ENCODE data around the gene CADPS2.

The CADPS2 gene

GRCh38 chr7:122442929-122443328 is 443.3 kb downstream of the CADPS2 start:
- Histone ChIP-seq H3K4me1 (ENCODE audit: control insufficient read depth, insufficient read depth, low read length) (no peaks in the 10 kb centered on the region), H3K9ac (ENCODE audit: low read length) (no peak overlapping the region), H3K4me3 (ENCODE audit: low read length) (no peak overlapping the region), H3K36me3 (ENCODE audit: control insufficient read depth, insufficient read depth, low read length) (no peaks in the 10 kb centered on the region), H3K9me3 (ENCODE audit: control insufficient read depth, low read length) (no peaks in the 10 kb centered on the region), H3K27me3 (ENCODE audit: control insufficient read depth, insufficient read depth, low read length) (no peaks in the 10 kb centered on the region)

- no peaks in the 10 kb centered on the region for H3K4me1 ChIP-seq (ENCODE audit: control insufficient read depth, insufficient read depth, low read length)
- no peaks in the 10 kb centered on the region for H3K9me3 ChIP-seq (ENCODE audit: control insufficient read depth, low read length)
- H3K36me3 ChIP-seq (ENCODE audit: control insufficient read depth, insufficient read depth, low read length) = no peaks in the 10 kb centered on the region
- H3K9ac ChIP-seq (ENCODE audit: low read length) = no peak overlapping the region
- no peaks in the 10 kb centered on the region for H3K27me3 ChIP-seq (ENCODE audit: control insufficient read depth, insufficient read depth, low read length)
- no peak overlapping the region for H3K4me3 ChIP-seq (ENCODE audit: low read length)
These were observed 447.8 kb downstream of the CADPS2 start for GRCh38 chr7:122438492-122438891.

GRCh38 chr7:122438006-122438405 is 448.3 kb downstream of the CADPS2 start:
- no peaks in the 10 kb centered on the region for H3K4me1 ChIP-seq (ENCODE audit: control insufficient read depth, insufficient read depth, low read length)
- H3K9ac ChIP-seq (ENCODE audit: low read length) = no peak overlapping the region
- no peak overlapping the region for H3K4me3 ChIP-seq (ENCODE audit: low read length)
- H3K36me3 ChIP-seq (ENCODE audit: control insufficient read depth, insufficient read depth, low read length) = no peaks in the 10 kb centered on the region
- no peaks in the 10 kb centered on the region for H3K9me3 ChIP-seq (ENCODE audit: control insufficient read depth, low read length)
- H3K27me3 ChIP-seq (ENCODE audit: control insufficient read depth, insufficient read depth, low read length) = no peaks in the 10 kb centered on the region

- no peaks in the 10 kb centered on the region for H3K27me3 ChIP-seq (ENCODE audit: control insufficient read depth, insufficient read depth, low read length)
- H3K36me3 ChIP-seq (ENCODE audit: control insufficient read depth, insufficient read depth, low read length) = no peaks in the 10 kb centered on the region
- H3K9ac ChIP-seq (ENCODE audit: low read length) = no peak overlapping the region
- no peak overlapping the region for H3K4me3 ChIP-seq (ENCODE audit: low read length)
- no peaks in the 10 kb centered on the region for H3K4me1 ChIP-seq (ENCODE audit: control insufficient read depth, insufficient read depth, low read length)
- no peaks in the 10 kb centered on the region for H3K9me3 ChIP-seq (ENCODE audit: control insufficient read depth, low read length)
These were observed 452.5 kb downstream of the CADPS2 start for GRCh38 chr7:122433765-122434164.

GRCh38 chr7:122430710-122431109 is 455.6 kb downstream of the CADPS2 start:
- Histone ChIP-seq H3K27me3 (ENCODE audit: control insufficient read depth, insufficient read depth, low read length) (no peaks in the 10 kb centered on the region), H3K9ac (ENCODE audit: low read length) (no peak overlapping the region), H3K4me1 (ENCODE audit: control insufficient read depth, insufficient read depth, low read length) (no peaks in the 10 kb centered on the region), H3K4me3 (ENCODE audit: low read length) (no peak overlapping the region), H3K36me3 (ENCODE audit: control insufficient read depth, insufficient read depth, low read length) (no peaks in the 10 kb centered on the region), H3K9me3 (ENCODE audit: control insufficient read depth, low read length) (no peaks in the 10 kb centered on the region)

- H3K9ac ChIP-seq (ENCODE audit: low read length) = no peak overlapping the region
- H3K27me3 ChIP-seq (ENCODE audit: control insufficient read depth, insufficient read depth, low read length) = no peaks in the 10 kb centered on the region
- no peaks in the 10 kb centered on the region for H3K36me3 ChIP-seq (ENCODE audit: control insufficient read depth, insufficient read depth, low read length)
- H3K4me1 ChIP-seq (ENCODE audit: control insufficient read depth, insufficient read depth, low read length) = no peaks in the 10 kb centered on the region
- H3K4me3 ChIP-seq (ENCODE audit: low read length) = no peak overlapping the region
- no peaks in the 10 kb centered on the region for H3K9me3 ChIP-seq (ENCODE audit: control insufficient read depth, low read length)
These were observed 456.3 kb downstream of the CADPS2 start for GRCh38 chr7:122429926-122430325.

GRCh38 chr7:122425731-122426130 is 460.5 kb downstream of the CADPS2 start:
- Histone ChIP-seq H3K4me3 (ENCODE audit: low read length) (no peak overlapping the region), H3K36me3 (ENCODE audit: control insufficient read depth, insufficient read depth, low read length) (no peaks in the 10 kb centered on the region), H3K9ac (ENCODE audit: low read length) (no peak overlapping the region), H3K4me1 (ENCODE audit: control insufficient read depth, insufficient read depth, low read length) (no peaks in the 10 kb centered on the region), H3K27me3 (ENCODE audit: control insufficient read depth, insufficient read depth, low read length) (no peaks in the 10 kb centered on the region), H3K9me3 (ENCODE audit: control insufficient read depth, low read length) (no peaks in the 10 kb centered on the region)

GRCh38 chr7:122423591-122423990 is 462.7 kb downstream of the CADPS2 start:
- Histone ChIP-seq H3K36me3 (ENCODE audit: control insufficient read depth, insufficient read depth, low read length) (no peaks in the 10 kb centered on the region), H3K4me3 (ENCODE audit: low read length) (no peak overlapping the region), H3K9me3 (ENCODE audit: control insufficient read depth, low read length) (no peaks in the 10 kb centered on the region), H3K27me3 (ENCODE audit: control insufficient read depth, insufficient read depth, low read length) (no peaks in the 10 kb centered on the region), H3K4me1 (ENCODE audit: control insufficient read depth, insufficient read depth, low read length) (no peaks in the 10 kb centered on the region), H3K9ac (ENCODE audit: low read length) (no peak overlapping the region)

GRCh38 chr7:122416336-122416735 is 469.9 kb downstream of the CADPS2 start:
- Histone ChIP-seq H3K4me3 (ENCODE audit: low read length) (no peak overlapping the region), H3K27me3 (ENCODE audit: control insufficient read depth, insufficient read depth, low read length) (no peaks in the 10 kb centered on the region), H3K36me3 (ENCODE audit: control insufficient read depth, insufficient read depth, low read length) (no peaks in the 10 kb centered on the region), H3K9ac (ENCODE audit: low read length) (no peak overlapping the region), H3K9me3 (ENCODE audit: control insufficient read depth, low read length) (no peaks in the 10 kb centered on the region), H3K4me1 (ENCODE audit: control insufficient read depth, insufficient read depth, low read length) (no peaks in the 10 kb centered on the region)

GRCh38 chr7:122415510-122415909 is 470.8 kb downstream of the CADPS2 start:
- H3K4me1 ChIP-seq (ENCODE audit: control insufficient read depth, insufficient read depth, low read length) = no peaks in the 10 kb centered on the region
- H3K27me3 ChIP-seq (ENCODE audit: control insufficient read depth, insufficient read depth, low read length) = no peaks in the 10 kb centered on the region
- no peaks in the 10 kb centered on the region for H3K9me3 ChIP-seq (ENCODE audit: control insufficient read depth, low read length)
- H3K4me3 ChIP-seq (ENCODE audit: low read length) = no peak overlapping the region
- H3K36me3 ChIP-seq (ENCODE audit: control insufficient read depth, insufficient read depth, low read length) = no peaks in the 10 kb centered on the region
- no peak overlapping the region for H3K9ac ChIP-seq (ENCODE audit: low read length)

GRCh38 chr7:122413339-122413738 is 472.9 kb downstream of the CADPS2 start:
- Histone ChIP-seq H3K27me3 (ENCODE audit: control insufficient read depth, insufficient read depth, low read length) (no peaks in the 10 kb centered on the region), H3K9me3 (ENCODE audit: control insufficient read depth, low read length) (no peaks in the 10 kb centered on the region), H3K4me3 (ENCODE audit: low read length) (no peak overlapping the region), H3K36me3 (ENCODE audit: control insufficient read depth, insufficient read depth, low read length) (no peaks in the 10 kb centered on the region), H3K4me1 (ENCODE audit: control insufficient read depth, insufficient read depth, low read length) (no peaks in the 10 kb centered on the region), H3K9ac (ENCODE audit: low read length) (no peak overlapping the region)

- H3K27me3 ChIP-seq (ENCODE audit: control insufficient read depth, insufficient read depth, low read length) = no peaks in the 10 kb centered on the region
- H3K9me3 ChIP-seq (ENCODE audit: control insufficient read depth, low read length) = no peaks in the 10 kb centered on the region
- H3K4me3 ChIP-seq (ENCODE audit: low read length) = no peak overlapping the region
- H3K36me3 ChIP-seq (ENCODE audit: control insufficient read depth, insufficient read depth, low read length) = no peaks in the 10 kb centered on the region
- H3K9ac ChIP-seq (ENCODE audit: low read length) = no peak overlapping the region
- H3K4me1 ChIP-seq (ENCODE audit: control insufficient read depth, insufficient read depth, low read length) = no peaks in the 10 kb centered on the region
These were observed 473.4 kb downstream of the CADPS2 start for GRCh38 chr7:122412883-122413282.

GRCh38 chr7:122412441-122412840 is 473.8 kb downstream of the CADPS2 start:
- no peak overlapping the region for H3K4me3 ChIP-seq (ENCODE audit: low read length)
- no peak overlapping the region for H3K9ac ChIP-seq (ENCODE audit: low read length)
- H3K36me3 ChIP-seq (ENCODE audit: control insufficient read depth, insufficient read depth, low read length) = no peaks in the 10 kb centered on the region
- H3K9me3 ChIP-seq (ENCODE audit: control insufficient read depth, low read length) = no peaks in the 10 kb centered on the region
- H3K27me3 ChIP-seq (ENCODE audit: control insufficient read depth, insufficient read depth, low read length) = no peaks in the 10 kb centered on the region
- no peaks in the 10 kb centered on the region for H3K4me1 ChIP-seq (ENCODE audit: control insufficient read depth, insufficient read depth, low read length)

Data from mucosa of stomach (tissue), 1 donor.